NCI-H187 (cell line): ENCODE data around the gene EME2.
"Not testable (repeated sequence)": the region's sequence is repeated elsewhere in the genome, so short reads cannot be mapped to it uniquely, and the experiment has no call there.

Source experiments
- DNase-seq, 2 experiments: peaks; one replicate each; lab custom pipeline; 2025; lab: John Stamatoyannopoulos, UW

Gene EME2

GRCh38 chr16:1791256-1791942 is 18.8 kb downstream of the EME2 start:
- no peak for DNase-seq

- DNase-seq = no peak
Observed at GRCh38 chr16:1791943-1792812, 19.6 kb downstream of the EME2 start.

- no peak for DNase-seq
Observed at GRCh38 chr16:1792836-1793577, 20.4 kb downstream of the EME2 start.

DNA sequence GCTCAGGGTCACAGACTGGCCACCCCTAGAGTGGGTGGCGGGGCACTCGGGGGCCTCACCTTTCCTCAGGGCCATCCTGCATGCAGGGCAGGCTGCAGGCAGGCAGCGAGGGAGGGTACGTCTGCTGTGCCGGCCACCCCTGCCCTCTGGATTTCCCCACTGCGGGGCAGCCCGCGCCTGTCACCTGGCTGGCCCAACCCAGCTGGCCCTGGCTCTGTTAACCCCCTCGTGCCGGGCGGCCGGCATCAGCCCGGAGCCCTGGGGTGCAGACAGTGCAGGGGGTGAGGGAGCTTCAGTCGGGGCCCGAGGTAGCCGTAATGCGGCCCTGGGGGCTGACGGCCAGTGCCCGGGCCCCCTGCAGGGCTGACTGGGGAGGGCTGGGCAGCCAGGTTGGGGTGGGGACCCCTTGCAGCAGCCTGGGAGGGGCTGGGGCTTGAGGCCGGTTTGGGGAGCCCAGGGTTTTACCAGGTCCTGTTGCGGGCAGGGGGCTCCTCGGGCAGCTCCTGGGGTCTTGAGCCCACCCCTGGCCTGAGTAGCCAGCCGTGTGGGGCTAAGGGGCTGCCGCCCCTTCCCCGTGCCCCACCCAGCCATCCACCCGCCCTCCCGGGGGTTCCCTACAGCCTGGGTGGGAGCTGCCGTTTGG is 21.1 kb downstream of the EME2 start, which contains the start of gene IGFALS:
Gene IGFALS, minus strand, starts transcription at position 128 of the 643 bp plus-strand sequence. Its CDS starts 53 bp downstream, at position 75.
- DNase-seq = no peak

DNA sequence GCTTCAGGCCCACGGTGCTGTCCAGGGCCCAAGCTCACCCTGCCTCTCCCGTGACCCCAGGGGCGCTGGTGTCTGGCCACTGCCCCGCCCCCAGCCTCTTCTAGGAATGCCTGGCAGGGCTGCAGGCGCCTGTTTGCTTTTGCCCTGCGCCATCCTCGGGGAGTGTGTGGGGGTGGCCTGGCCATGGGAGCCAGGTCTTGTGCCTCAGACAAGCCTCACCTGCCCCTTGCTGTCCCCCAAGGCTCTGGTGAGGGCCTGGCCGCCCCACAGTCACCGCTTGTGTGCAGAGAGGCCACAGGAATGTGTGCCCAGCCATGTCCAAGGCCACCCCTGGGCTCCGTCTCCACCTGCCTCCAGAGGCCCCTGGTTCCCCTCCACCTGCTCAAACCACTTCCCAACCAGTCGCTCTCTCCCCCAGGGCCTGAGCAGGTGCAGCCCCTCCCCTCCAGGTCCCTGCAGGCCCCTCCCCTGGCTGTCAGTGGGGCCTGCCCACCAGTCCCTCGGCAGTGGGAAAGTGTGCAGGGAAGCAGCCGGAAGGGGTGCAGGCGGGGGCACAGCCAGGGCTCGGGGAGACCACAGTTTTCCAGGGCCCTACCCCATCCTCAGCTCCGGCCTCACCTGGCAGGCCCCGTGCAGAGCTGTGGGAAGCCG is 21.7 kb downstream of the EME2 start:
- peak in 1 of 2 experiments; percentile 37 for DNase-seq

DNA sequence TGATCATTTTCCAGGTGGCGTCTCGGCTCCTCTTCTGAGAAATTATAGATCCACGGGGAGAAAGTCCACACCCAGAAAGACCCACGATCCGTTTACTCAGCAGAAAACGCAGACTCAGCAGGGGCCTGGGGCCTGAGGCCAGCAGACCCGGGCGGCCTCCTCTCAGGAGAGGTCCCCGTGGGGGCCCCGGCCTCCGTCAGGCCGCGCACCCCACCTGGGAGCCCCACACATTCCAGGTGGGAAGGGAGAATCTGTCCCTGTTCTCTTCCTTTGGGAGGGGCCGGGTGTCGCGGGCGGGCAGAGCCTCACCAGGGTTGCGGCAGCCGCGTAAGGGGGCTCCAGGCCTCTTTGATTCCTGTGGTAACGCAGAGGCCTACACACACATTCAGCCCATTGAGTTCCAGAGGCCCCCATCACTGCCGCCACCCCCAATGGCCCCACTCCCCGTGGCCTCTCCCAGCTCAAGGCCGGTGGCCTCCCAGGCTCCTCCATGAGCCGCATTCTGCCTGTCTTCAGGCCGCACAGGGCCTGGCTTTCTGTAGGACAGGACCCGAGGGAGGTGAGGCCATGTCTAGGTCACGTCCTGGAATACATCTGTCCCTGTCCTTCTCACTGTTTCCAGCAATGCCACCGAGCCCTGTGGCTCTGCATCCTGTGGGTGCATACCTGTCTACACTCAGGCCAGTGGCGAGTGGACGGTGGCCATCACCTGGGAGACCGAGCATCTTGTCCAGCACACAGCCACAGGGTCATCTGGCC is 22.5 kb downstream of the EME2 start:
- no peak for DNase-seq

DNA sequence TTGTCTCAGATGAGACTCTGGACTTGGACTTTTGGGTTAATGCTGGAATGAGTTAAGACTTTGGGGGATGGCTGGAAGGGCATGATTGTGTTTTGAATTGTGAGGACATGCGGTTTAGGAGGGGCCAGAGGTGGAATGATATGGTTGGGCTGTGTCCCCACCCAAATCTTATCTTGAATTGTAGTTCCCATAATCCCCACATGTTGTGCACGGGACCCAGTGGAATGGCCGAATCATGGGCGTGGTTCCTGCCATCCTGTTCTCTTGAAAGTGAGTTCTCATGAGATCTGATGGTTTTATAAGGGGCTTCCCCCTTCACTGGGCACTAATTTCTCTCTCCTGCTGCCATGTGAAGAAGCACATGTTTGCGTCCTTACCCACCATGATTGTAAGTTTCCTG is 26.7 kb downstream of the EME2 start:
- DNase-seq = not testable (repeated sequence)

- no peak for DNase-seq
Observed at GRCh38 chr16:1800701-1801100, 28.1 kb downstream of the EME2 start.

DNA sequence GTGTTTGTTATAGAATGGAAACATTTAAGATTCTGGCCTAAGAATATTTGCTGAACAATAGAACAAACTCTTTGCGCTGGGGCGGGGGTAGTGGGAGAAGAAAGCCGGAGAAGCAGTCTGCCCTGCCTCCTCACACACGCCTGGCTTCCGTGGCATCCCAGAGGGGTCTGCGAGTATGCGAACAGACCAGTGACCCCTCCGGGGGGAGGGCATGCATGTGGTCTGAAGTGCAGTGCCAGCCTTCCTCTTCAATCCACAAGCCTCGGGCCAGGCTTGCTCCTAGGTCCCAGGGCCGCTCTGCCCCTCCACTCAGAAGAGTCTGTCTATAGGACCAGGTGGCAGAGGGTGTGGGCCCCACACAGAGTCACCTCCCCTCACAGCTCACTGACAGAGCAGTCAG is 35.0 kb downstream of the EME2 start:
- no peak for DNase-seq

DNA sequence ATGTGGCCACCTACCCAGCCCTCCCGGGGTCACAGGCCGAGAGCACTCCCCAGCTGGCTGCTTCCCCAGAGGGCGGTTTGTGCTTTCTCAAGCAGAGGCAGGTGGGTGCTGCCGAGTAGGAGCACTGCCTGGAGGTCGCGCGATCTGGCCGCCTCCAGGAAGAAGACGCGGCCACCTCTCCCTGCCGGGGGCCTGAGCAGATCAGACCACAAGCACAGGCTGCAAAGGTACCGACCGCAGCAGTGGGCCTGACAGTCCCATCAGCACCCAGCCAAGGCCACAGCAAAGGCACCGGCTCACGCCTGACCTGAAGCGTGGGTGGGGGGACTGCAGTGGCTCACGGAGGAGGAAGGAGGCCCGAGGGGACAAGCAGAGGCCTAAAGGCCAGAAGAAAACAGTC is 36.1 kb downstream of the EME2 start:
- DNase-seq = no peak

DNA sequence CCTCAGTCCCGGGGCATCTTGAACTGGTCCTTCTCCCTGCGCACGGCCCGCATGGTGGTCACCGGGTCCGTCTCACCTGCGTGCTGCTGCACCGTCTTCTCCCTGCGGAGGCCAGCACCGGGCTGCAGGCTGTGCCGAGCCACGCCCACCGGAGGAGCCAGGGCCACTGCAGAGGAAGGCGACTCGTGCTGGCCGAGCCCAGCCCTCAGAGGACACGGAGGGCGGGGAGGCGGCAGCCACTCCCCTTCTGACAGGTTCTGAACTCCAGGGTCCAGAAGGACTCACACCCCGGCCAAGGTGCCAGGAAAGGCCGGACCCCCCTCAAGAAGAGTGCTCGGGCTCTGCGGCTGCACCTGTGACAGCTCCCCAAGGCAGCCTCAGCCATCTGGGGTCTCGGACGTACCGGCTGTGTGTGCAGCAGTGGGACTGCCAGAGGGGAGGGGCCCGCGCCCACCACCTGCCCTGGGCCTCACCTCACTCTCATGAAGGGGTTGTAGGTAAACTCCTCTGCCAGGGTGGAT is 36.7 kb downstream of the EME2 start:
- no peak for DNase-seq

- no peak for DNase-seq
Observed at GRCh38 chr16:1810106-1810505, 37.5 kb downstream of the EME2 start.

DNA sequence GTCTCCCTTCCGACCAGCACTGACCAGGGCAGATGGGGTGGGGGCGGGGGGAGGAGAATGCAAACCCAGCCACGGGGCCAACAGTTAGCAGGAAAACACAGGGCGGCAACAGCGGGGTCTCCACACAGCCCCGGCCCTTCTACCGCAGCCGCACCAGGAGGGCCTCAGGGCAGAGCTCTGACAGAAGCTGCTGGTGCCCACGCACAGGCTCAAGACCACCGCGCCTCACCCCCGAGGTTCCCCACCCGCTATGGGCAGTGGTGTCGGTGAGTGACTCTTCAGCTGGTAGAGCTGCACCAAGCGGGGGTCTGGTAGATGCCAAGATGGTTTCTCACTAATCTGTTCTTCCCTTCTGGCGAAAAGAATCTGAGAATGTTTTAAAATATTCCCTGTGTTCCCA is 37.9 kb downstream of the EME2 start:
- no peak for DNase-seq

DNA sequence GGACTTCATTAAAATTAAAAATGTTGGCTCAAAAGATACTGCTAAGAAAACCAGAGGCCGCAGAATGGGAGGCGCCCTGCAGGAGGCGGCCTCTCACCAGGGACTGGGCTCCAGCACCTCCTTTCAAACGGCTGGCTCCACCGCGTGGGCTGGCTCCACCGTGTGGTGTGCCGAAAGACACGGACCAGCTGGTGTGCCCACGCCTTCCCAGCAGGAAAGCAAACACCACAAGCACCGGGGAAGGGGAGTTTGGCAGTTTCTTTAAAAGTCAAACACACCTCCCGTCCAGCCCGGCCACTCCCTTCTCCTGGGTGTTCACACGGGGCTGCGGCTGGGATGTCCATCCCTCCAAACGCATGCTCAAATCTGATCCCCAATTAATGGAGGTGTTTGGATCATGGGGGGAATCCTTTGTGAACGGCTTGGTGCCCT is 40.1 kb downstream of the EME2 start:
- peak; percentile 56 to 65 for DNase-seq

- no peak for DNase-seq
Observed at GRCh38 chr16:1815461-1815860, 42.9 kb downstream of the EME2 start.

DNA sequence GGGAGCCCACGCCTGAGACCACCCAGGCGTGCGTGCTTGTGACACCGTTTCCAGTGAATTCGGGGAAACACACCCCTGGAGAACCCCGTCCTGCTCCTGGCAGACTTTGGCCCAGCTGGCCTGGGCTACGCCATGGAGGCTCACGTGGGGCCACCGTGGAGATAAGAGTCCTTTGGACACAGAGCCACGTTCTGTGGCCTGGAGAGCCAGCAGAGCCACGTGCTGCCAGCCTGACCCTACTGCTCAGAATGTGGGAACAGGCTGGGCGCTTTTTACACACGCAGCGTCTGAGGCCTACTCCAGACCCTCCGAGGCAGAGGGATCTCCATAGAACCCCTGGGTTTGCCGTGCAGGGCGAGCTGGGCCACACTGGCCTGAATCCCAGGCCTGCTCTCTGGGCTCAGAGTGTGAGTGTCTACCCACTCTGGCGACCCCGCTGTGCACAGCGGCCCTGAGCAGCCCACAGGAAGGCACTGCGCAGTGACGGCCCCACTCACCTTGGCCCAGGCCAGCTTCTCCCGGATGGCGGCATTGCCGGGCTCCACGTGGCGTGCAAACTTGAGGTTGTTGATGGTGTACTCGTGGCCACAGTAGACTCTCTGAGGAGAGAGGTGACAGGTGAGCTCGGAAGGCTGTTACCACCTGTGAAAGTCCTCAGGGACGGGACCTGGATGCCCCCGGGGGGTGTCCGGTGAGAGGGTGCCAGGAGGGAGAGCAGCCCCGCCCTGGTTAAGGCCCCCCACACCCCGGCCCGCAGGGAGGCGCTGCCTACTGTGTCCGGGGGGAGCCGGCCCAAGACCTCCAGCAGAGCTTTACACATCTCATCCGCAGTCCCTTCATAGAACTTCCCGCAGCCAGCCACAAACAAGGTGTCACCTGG is 44.0 kb downstream of the EME2 start:
- DNase-seq = no peak

DNA sequence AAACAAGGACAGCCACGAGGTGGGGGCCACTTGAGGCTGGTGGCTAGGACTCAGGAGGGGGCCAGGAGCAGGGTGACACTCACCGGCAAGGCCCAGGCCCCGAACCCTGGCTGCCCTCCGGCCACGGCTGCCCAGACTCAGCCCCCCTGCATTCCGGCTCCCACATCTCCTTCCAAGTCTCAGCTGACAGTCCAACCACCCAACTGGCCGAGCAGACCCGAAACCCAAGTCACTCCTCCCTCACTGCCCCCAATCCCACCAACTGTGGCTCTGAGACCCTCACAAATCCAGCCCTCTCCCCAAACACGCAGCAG is 44.6 kb downstream of the EME2 start:
- DNase-seq = no peak

- no peak for DNase-seq
Observed at GRCh38 chr16:1817716-1818115, 45.1 kb downstream of the EME2 start.

- DNase-seq = no peak
Observed at GRCh38 chr16:1818204-1818872, 45.7 kb downstream of the EME2 start.
